Esophagus muscularis mucosa (tissue), 4 donors: Measurements from ENCODE around the gene PSENEN. TPM values are rescaled to one million over a fixed set of nuclear protein-coding genes. Genes with fewer than 3 reads are reported as not detected.

ENCODE experiments used
- DNase-seq: peaks from one replicate; pipeline ENCODE4 v3.0.0-alpha.2; 2017; ENCODE audit errors: extremely low spot score
- H3K27ac ChIP-seq, 4 donors: fragments of 200-600 bp; sonication (generic); replicated peaks in 1 of 4; 1 replicate in 3 of 4; 2 replicates in 1 of 4; pipeline ENCODE4 v1.5.1; 2016 to 2019; ENCODE audit warnings: mild to moderate bottlenecking in 1 of 4
- H3K27me3 ChIP-seq, 4 donors: fragments of 200-600 bp; sonication (generic); one replicate each; pipeline versions ENCODE4 v1.5.1 to v1.6.0; 2016 to 2019
- H3K36me3 ChIP-seq, 4 donors: fragments of 200-600 bp; sonication (generic); one replicate each; pipeline ENCODE4 v1.5.1; 2016 to 2019
- H3K4me1 ChIP-seq, 4 donors: fragments of 200-600 bp; sonication (generic); one replicate each; pipeline ENCODE4 v1.5.1; 2016 to 2019
- H3K4me3 ChIP-seq, 4 donors: fragments of 200-600 bp; sonication (generic); 1 replicate in 2 of 4; 2 replicates in 2 of 4; pipeline ENCODE4 v1.5.1; 2016 to 2019; ENCODE audit warnings: mild to moderate bottlenecking in 4 of 4, moderate library complexity in 1 of 4
- H3K9me3 ChIP-seq, 4 donors: fragments of 200-600 bp; sonication (generic); 1 replicate in 3 of 4; 2 replicates in 1 of 4; pipeline ENCODE4 v1.5.1; 2016 to 2019
- EP300 ChIP-seq: sonication (generic); formaldehyde crosslinking; IDR thresholded peaks from one replicate; pipeline ENCODE4 v1.6.1; 2017; ENCODE audit warnings: antibody characterized with exemption
- POLR2A ChIP-seq: fragments of 450-650 bp; IDR thresholded peaks from one replicate; pipeline ENCODE4 v1.6.1; 2017; ENCODE audit warnings: antibody characterized with exemption, moderate library complexity, mild to moderate bottlenecking, low read depth
- POLR2AphosphoS5 ChIP-seq, 2 donors: sonication (generic); formaldehyde crosslinking; IDR thresholded peaks; one replicate each; pipeline ENCODE4 v1.6.1; 2017; ENCODE audit warnings: antibody characterized with exemption in 2 of 2
- WGBS: methylation state at CpG from one replicate; pipeline ENCODE4 v1.1.5; 2018; 5-methylcytosine and 5-hydroxymethylcytosine counted together
- intact Hi-C: fragments of 100-400 bp; cut with DNase I; formaldehyde crosslinking; loops from one replicate; pipeline ENCODE4 v1.15.1; 2023
- total RNA-seq, 4 donors: library from RNA; depleted of rRNA; stranded (reverse); fragments of >200 nt; gene quantifications; one replicate each; pipeline versions ENCODE4 v1.1.0 to v1.2.1, GENCODE V29; 2016
- TF ChIP-seq, protein P1 (sequence below), 3 experiments: fragments of 200-600 bp in 2 of 3; fragments of 450-650 bp in 1 of 3; sonication (generic) in 2 of 3; IDR thresholded peaks; one replicate each; pipeline ENCODE4 v1.5.1; 2017 to 2019; ENCODE audit warnings: antibody characterized with exemption in 3 of 3, mild to moderate bottlenecking in 2 of 3, moderate library complexity in 1 of 3

Gene PSENEN
- total RNA-seq, 4 donors from 2014 or later = 27.4 to 48.7 (median 33.8) TPM

GRCh38 chr19:35755550-35756376 is 10.3 kb downstream of the PSENEN start:
- 7% methylated on average over 28 of the region's 74 CpGs for WGBS
- Histone ChIP-seq H3K4me3 (peak overlapping the region; percentile 80 to 95 (median 89)), H3K27me3 (no peaks in the 10 kb centered on the region), H3K36me3 (peaks cover 26 to 38% (median 31%) of the 10 kb centered on the region in 4 donors), H3K27ac (peak overlapping the region; percentile 93 to 99 (median 98)), H3K9me3 (no peaks in the 10 kb centered on the region), H3K4me1 (peaks cover 31 to 70% (median 57%) of the 10 kb centered on the region in 4 donors)
- DNase-seq = peak; percentile 95
- TF ChIP-seq POLR2A = no peak
- TF ChIP-seq POLR2AphosphoS5 (IDR thresholded peaks at IDR 0.05) = peak; percentile 81 to 85
- TF ChIP-seq, protein P1, sequence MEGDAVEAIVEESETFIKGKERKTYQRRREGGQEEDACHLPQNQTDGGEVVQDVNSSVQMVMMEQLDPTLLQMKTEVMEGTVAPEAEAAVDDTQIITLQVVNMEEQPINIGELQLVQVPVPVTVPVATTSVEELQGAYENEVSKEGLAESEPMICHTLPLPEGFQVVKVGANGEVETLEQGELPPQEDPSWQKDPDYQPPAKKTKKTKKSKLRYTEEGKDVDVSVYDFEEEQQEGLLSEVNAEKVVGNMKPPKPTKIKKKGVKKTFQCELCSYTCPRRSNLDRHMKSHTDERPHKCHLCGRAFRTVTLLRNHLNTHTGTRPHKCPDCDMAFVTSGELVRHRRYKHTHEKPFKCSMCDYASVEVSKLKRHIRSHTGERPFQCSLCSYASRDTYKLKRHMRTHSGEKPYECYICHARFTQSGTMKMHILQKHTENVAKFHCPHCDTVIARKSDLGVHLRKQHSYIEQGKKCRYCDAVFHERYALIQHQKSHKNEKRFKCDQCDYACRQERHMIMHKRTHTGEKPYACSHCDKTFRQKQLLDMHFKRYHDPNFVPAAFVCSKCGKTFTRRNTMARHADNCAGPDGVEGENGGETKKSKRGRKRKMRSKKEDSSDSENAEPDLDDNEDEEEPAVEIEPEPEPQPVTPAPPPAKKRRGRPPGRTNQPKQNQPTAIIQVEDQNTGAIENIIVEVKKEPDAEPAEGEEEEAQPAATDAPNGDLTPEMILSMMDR (IDR thresholded peaks at IDR 0.05) = no peak
- TF ChIP-seq EP300 = peak; percentile 72
- intact Hi-C loops = no loop called here

DNA sequence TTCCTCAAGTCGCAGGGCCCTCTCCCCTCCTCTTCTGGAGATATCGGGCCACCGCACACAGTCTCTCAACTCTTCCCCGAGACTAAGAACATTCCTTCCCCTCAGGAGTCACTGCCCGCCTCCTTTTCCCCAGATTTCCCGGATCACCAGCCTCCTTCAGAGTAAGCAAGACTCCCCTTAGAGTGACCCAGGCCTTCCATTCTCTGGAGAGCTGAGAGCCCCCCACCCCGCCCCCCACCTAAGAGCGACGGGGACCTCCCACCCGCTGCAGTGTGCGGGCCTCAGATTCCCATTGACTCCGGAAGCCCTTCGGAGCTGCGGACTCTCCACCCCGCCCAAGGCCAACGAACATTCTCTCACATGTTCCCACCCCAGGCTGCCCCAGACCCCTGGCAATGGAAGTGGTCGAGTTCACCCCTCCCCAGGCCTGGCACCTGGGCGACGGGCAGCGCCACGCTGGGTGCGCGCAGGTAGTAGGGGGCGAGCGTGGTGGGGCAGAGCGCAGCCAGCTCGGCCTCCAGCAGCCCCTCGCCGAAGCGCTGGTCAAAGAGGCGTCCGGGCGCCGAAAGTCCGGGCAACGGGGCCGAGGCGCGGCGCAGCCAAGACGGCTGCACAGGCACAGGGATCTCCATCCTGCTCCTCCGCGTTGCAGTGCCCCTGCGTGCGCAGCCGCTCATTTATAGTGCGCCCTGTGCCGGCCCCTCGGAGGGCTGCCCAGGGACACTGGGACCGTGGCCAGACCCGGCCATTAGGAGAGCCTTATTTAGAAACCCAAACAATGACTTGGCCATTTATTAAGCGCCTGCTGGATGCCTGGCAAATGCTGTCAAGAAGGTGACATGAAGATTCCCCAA is 11.2 kb downstream of the PSENEN start, which contains the start of gene HSPB6:
Gene HSPB6, minus strand, starts transcription at position 653 of the 854 bp plus-strand sequence. Its CDS starts 21 bp downstream, at position 632.
- Histone ChIP-seq H3K4me1 (peaks cover 31 to 64% (median 56%) of the 10 kb centered on the region in 4 donors), H3K36me3 (peaks cover 26 to 45% (median 31%) of the 10 kb centered on the region in 4 donors)
- intact Hi-C loops = no loop called here

GRCh38 chr19:35757231-35757748 is 11.8 kb downstream of the PSENEN start:
- H3K4me1 ChIP-seq = peaks cover 31 to 59% (median 54%) of the 10 kb centered on the region in 4 donors
- 4% methylated on average over 15 of the region's 19 CpGs for WGBS

More for the DNA sequence above, 11.2 kb downstream of the PSENEN start, which contains the start of gene HSPB6:
- TF ChIP-seq EP300 = no peak
- peak; percentile 66 for TF ChIP-seq POLR2A
- TF ChIP-seq, protein P1 (IDR thresholded peaks at IDR 0.05) = no peak
- TF ChIP-seq POLR2AphosphoS5 (IDR thresholded peaks at IDR 0.05) = peak in 1 of 2 donors; percentile 90
- 3% methylated on average over 38 of the region's 52 CpGs for WGBS
- Histone ChIP-seq H3K27me3 (no peaks in the 10 kb centered on the region), H3K9me3 (no peaks in the 10 kb centered on the region), H3K27ac (peak within 1 kb of the TSS; percentile 93 to 99 (median 98)), H3K4me3 (peak within 1 kb of the TSS; percentile 80 to 95 (median 89))
- DNase-seq = no peak

More at GRCh38 chr19:35757231-35757748, 11.8 kb downstream of the PSENEN start:
- DNase-seq = peak; percentile 94
- H3K27ac ChIP-seq = peak overlapping the region; percentile 93 to 99 (median 98)
- TF ChIP-seq POLR2A (peak; percentile 2), EP300 (peak; percentile 69), POLR2AphosphoS5 (IDR thresholded peaks at IDR 0.05) (peak; percentile 84 to 90)
- TF ChIP-seq, protein P1 (IDR thresholded peaks at IDR 0.05) = no peak
- H3K9me3 ChIP-seq = no peaks in the 10 kb centered on the region
- no peaks in the 10 kb centered on the region for H3K27me3 ChIP-seq
- peak overlapping the region; percentile 80 to 95 (median 89) for H3K4me3 ChIP-seq
- H3K36me3 ChIP-seq = peaks cover 26 to 45% (median 31%) of the 10 kb centered on the region in 4 donors
- intact Hi-C loops = no loop called here
